CD4-positive, alpha-beta T cell treated with Interleukin-2 at 100 ng/mL for 4 hours (primary cell): ENCODE measurements around the gene CRCP.

Experiments
- DNase-seq: peaks from one replicate; pipeline ENCODE4 v3.0.0-alpha.2; 2020; ENCODE audit warnings: low spot score

The CRCP gene

GRCh38 chr7:66190504-66190857 is 75.8 kb downstream of the CRCP start:
- no peak for DNase-seq

- DNase-seq = no peak
Measured at GRCh38 chr7:66193146-66193725, 78.6 kb downstream of the CRCP start.

- DNase-seq = no peak
Measured at GRCh38 chr7:66198469-66198868, 83.8 kb downstream of the CRCP start.

- no peak for DNase-seq
Measured at GRCh38 chr7:66198956-66199355, 84.3 kb downstream of the CRCP start.

- DNase-seq = no peak
Measured at GRCh38 chr7:66202441-66202840, 87.8 kb downstream of the CRCP start.
